ENCODE data around the gene ELP6.

Gene ELP6

GRCh38 chr3:47513125-47513929 lies at the start of gene ELP6:
TSS of gene ELP6 (minus strand) at chr3:47513712. CDS start at chr3:47513590, 122 bp downstream.
- peak; percentile 95 for DNase-seq (ENCODE audit: low spot score)

- DNase-seq (ENCODE audit: low spot score) = no peak
Measured at GRCh38 chr3:47556351-47556750, 42.8 kb upstream of the ELP6 start.

DNA sequence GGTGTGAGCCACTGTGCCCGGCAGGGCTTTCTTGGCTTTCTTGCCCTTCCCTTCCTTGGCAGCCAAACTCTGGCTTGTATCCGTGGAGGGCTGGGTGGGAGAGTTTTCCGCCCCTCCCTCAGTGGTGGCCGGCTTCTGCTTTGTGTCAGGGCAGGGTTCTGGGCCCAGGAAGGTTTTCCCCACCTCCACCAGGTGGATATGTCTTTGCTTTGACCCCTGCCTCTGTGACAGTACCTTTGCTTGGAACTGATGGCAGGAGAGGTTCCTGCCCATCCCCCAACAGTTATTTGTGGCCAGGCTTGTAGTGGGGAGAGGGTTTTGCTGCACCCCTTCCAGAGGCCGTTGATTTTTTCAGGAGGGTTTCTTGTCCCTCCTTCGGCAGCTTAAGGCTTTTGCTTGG lies 40.8 kb upstream of the ELP6 start:
- DNase-seq (ENCODE audit: low spot score) = no peak

- DNase-seq (ENCODE audit: low spot score) = no peak
Measured at GRCh38 chr3:47553407-47553806, 39.9 kb upstream of the ELP6 start.

DNA sequence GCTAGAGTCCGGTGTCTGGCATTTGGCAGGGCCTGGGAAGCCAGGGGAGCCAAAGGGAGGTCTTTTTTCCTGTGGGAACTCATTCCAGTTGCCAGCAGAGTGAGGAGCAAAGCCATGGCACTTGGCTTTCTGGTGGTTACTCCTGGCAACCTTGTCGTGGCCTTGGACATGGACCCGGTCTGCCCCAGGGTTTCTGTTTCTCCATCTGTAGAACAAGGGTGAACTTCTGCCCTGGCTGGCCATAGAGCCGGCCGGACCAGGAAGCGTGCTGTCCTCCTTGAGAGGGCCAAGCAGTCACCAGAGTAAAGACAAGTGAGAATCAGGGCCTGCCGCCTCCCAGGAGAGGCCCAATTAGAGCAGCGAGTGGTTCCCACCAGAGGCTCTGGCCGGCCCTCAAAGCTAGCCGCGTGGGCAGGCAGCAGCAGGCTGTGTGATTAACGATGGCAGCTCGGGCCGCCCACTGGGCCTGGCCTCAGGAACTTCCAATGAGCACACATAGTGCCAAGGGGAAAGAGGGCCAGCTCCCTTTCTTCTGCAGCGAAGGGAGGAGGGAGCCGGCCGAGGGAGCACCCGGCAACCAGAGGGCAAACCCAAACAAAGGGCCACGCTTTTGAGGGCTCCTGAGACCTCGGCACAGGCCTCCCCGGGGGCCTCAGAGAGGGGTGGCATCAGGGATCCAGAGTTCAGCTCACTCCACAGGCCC lies 29.1 kb upstream of the ELP6 start:
- DNase-seq (ENCODE audit: low spot score) = no peak

DNA sequence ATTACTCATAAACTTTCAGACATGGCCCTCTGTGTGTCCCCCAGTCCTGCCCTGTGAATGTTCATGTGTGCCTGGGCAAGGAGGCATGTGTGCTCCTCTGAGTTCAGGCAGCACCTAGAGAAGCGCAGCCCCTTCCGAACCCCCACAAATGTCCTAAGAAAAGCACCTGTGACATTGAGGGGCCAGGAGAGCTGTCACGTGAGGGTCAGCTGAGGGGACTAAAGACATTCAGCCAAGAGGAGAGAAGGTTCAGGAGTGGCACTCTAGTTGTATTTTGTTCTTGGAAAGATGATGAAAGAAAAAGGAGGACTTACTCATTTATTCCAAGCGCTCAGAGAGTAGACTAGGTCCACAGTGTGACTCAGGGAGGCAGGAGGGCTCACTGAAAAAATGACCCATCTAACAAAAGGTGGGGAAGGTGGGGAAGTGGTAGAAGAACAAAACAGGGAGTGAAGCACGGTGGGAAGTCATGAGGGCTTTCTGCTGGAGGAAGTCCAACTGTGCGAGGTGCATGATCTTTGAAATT lies 28.1 kb upstream of the ELP6 start:
- no peak for DNase-seq (ENCODE audit: low spot score)

- DNase-seq (ENCODE audit: low spot score) = no peak
Measured at GRCh38 chr3:47540281-47540680, 26.8 kb upstream of the ELP6 start.

DNA sequence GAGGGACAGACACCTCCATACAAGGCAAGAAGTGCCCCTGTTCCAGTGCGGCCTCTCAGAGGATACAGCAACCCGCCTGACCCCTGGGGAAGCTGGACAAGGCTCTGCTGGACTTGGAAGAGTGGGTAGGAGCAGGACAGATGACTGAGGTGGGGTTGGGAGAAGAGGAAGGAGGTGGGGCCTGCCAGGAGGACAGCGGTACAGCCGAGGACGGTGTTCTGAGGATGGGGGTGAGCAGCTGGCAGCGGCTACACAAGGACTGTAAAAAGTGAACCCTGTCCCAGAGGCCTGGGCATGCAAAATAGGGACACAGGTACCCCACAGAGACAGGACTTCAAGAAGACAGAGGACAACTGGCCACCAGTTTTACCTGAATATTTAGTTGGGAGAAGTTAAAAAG lies 23.5 kb upstream of the ELP6 start:
- DNase-seq (ENCODE audit: low spot score) = no peak

GRCh38 chr3:47536221-47536891 lies 22.8 kb upstream of the ELP6 start:
- no peak for DNase-seq (ENCODE audit: low spot score)

DNA sequence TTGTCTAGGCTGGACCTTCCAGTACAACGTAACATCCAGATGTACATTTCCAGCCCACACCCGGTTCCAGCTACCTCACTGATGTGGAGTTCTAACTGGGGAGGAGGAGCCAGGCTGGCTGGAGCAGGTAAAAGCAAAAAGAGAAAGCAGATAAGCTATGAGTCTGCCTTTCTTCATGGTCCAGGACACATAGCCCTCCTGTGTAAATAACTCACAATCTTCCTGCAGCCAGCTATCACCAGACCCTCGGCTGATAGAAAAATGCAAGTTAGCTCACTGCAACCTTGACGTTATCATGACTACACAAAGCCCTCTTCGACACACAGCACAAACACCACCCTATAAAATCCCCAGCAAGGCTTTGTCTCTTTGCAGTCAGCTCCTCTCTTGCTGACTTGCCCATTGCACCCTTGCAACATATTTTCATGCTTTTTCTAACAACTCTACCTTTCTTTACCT lies 20.5 kb upstream of the ELP6 start:
- DNase-seq (ENCODE audit: low spot score) = no peak

GRCh38 chr3:47533481-47533880 lies 20.0 kb upstream of the ELP6 start:
- no peak for DNase-seq (ENCODE audit: low spot score)

GRCh38 chr3:47527952-47528725 lies 14.6 kb upstream of the ELP6 start:
- DNase-seq (ENCODE audit: low spot score) = no peak

GRCh38 chr3:47525617-47526016 lies 12.1 kb upstream of the ELP6 start:
- DNase-seq (ENCODE audit: low spot score) = no peak

DNA sequence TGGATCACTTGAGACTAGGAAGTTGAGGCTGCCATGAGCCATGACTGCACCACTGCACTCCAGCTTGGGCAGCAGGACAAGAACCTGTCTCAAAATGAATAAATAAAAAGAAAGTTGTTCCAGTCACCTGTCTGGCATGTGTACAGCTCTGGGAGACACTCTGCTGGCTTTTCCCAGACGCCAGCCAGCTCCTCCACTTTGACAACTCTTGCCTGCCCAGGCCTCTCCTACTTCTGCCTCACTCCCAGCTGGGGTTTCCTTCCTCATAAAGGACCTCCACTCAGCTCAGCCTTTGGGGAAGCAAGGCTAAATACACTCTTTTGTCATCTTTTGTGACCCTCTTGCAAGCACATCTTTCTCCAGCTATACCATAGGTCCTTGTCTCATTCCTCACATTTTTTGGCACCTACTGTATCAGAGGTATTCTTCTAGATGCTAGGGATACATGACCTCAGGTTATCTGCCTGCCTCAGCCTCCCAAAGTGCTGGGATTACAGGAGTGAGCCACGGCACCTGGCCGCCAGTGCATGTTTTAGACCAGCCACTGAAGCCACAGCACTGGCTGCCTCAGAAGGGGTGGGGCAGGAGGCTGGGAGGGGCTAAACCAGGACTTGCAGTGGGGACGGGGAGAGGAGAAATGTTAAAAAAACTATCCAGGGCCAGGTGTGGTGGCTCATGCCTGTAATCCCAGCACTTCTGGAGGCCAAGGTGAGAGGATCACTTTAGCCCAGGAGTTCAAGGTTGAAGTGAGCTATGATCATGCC lies 10.0 kb upstream of the ELP6 start:
- no peak for DNase-seq (ENCODE audit: low spot score)

DNA sequence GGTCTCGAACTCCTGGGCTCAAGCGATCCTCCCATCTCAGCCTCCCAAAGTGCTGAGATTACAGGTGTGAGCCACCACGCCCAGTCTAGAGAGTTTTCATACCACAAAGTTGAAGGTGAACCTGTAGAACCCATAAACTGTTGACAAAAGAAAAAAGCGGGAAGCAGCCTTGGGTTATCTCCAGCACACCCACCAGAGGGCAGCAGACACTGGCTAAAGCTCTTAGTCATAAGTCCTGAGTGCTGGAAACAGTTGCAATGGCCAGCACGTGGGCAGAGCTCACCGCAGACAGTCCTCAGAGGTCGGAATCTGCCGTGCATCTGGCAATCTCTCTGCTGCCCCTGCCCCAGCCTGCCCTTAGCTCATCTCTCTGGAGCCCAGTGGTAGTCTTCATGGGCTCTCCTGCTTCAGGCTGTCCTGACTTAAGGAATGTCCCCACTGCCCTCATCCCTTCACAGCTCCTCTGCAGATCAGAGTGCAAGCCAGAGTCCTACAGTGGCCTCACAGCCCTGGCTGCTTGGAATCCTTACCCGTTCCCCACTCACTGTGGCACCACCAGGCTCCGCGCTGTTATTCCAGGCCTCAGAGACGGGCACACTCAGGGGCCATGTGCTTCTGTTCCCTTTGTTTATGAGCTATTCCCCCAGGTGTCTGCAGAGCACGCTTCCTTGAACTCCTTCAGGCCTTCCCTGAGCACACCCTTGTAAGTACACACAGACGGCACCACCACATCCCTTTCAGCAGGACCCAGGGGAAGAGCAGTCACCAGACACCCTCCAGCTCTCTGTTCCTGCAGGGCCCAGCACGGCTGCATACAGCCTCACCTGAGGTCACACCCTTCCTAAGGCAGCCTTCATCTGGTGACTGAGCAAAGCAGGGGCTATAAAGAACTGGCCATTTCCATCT lies 8.8 kb upstream of the ELP6 start:
- peak; percentile 93 for DNase-seq (ENCODE audit: low spot score)

DNA sequence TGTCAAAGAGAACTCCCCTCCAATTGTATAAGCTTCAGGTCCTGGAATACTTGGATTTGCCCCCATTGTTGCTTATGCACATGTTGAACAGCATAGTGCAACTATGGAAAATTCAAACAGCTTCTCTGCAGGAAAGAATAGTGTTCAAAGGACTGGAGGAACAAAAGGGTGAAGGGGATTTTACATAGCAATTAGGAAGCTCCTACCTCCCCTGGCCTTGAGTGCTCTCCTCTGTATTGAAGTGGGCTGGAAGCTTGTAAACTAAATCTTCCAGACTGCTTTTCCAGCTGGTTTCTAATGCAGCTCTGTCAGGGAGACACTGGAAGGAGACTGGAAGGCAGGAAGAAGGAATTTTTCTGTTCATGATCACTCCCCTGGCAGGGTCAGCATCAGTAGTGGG lies 7.2 kb upstream of the ELP6 start:
- no peak for DNase-seq (ENCODE audit: low spot score)

GRCh38 chr3:47517937-47518336 lies 4.4 kb upstream of the ELP6 start:
- DNase-seq (ENCODE audit: low spot score) = no peak

- no peak for DNase-seq (ENCODE audit: low spot score)
Measured at GRCh38 chr3:47515864-47516319, 2.4 kb upstream of the ELP6 start.

- no peak for DNase-seq (ENCODE audit: low spot score)
Measured at GRCh38 chr3:47515100-47515499, 1.6 kb upstream of the ELP6 start.

Measured in SW480 (cell line).